Neural cell (in vitro differentiated cells): Measurements from ENCODE around the gene EYS.

Experiments
- CTCF ChIP-seq: fragments of 450-650 bp; IDR thresholded peaks from 2 replicates; pipeline ENCODE4 v1.5.1; 2014; ENCODE audit warnings: antibody characterized with exemption, mild to moderate bottlenecking, moderate library complexity; ENCODE audit not compliant: poor library complexity, severe bottlenecking
- EP300 ChIP-seq: fragments of 450-650 bp; conservative IDR thresholded peaks from 2 replicates; pipeline ENCODE4 v1.6.1; 2014; ENCODE audit warnings: antibody characterized with exemption, mild to moderate bottlenecking, moderate library complexity; ENCODE audit not compliant: poor library complexity, severe bottlenecking
- EZH2 ChIP-seq: fragments of 200-600, 300-800 bp; shearing (Covaris generic), sonication (generic); IDR thresholded peaks from 2 replicates; pipeline ENCODE4 v1.6.1; 2014; ENCODE audit warnings: antibody characterized with exemption, low read length, borderline replicate concordance, mild to moderate bottlenecking; ENCODE audit not compliant: insufficient read depth, poor library complexity, severe bottlenecking
- MXI1 ChIP-seq: fragments of 450-650 bp; conservative IDR thresholded peaks from 2 replicates; pipeline ENCODE4 v1.6.1; 2014; ENCODE audit warnings: antibody characterized with exemption, mild to moderate bottlenecking; ENCODE audit not compliant: poor library complexity, severe bottlenecking
- POLR2AphosphoS5 ChIP-seq: IDR thresholded peaks from 2 replicates; pipeline ENCODE4 v1.6.1; 2012
- RAD21 ChIP-seq: fragments of 450-650 bp; conservative IDR thresholded peaks from 2 replicates; pipeline ENCODE4 v1.6.1; 2014; ENCODE audit warnings: antibody characterized with exemption, mild to moderate bottlenecking, moderate library complexity
- REST ChIP-seq: IDR thresholded peaks from 2 replicates; pipeline ENCODE4 v1.6.1; 2012; ENCODE audit warnings: borderline replicate concordance
- SMC3 ChIP-seq: fragments of 450-650 bp; conservative IDR thresholded peaks from 2 replicates; pipeline ENCODE4 v1.6.1; 2014; ENCODE audit warnings: antibody characterized with exemption, mild to moderate bottlenecking, moderate library complexity; ENCODE audit not compliant: poor library complexity
- TAF1 ChIP-seq: IDR thresholded peaks from 2 replicates; pipeline ENCODE4 v1.6.1; 2012; ENCODE audit warnings: low read depth

GRCh38 chr6:65692109-65692508 is 14.9 kb downstream of the EYS start:
- TF ChIP-seq CTCF (no peak), POLR2AphosphoS5 (no peak), EP300 (no peak), EZH2 (no peak), REST (no peak), RAD21 (no peak), SMC3 (no peak), MXI1 (no peak), TAF1 (no peak)
